HFF-Myc (cell line): Measurements from ENCODE around the gene EVI5L.
A peak's percentile ranks its signal among the peaks of the same experiment; 100 is the strongest.

Experiments
- DNase-seq: peaks from one replicate; pipeline ENCODE4 v3.0.0-alpha.2; 2011; ENCODE audit warnings: low read depth; ENCODE audit errors: extremely low read depth
- H3K4me3 ChIP-seq: replicated peaks from 2 replicates; pipeline ENCODE4 v1.5.1; 2011; ENCODE audit warnings: low read depth, mild to moderate bottlenecking, control low read depth, low read length
- CTCF ChIP-seq: IDR thresholded peaks from 2 replicates; pipeline ENCODE4 v1.5.1; 2012; ENCODE audit warnings: mild to moderate bottlenecking, low read depth, low read length, control low read depth; ENCODE audit errors: missing control alignments

EVI5L gene

GRCh38 chr19:7868671-7869452, 38.8 kb downstream of the EVI5L start:
- TF ChIP-seq CTCF = peak; percentile 41
- no peak for DNase-seq
- H3K4me3 ChIP-seq = peak overlapping the region; percentile 31

- peak overlapping the region; percentile 23 for H3K4me3 ChIP-seq
- DNase-seq = no peak
- TF ChIP-seq CTCF = no peak
Observed at GRCh38 chr19:7869453-7869909, 39.5 kb downstream of the EVI5L start.

- no peak for DNase-seq
- peak overlapping the region; percentile 23; the same call in 1 of the 2 replicates for H3K4me3 ChIP-seq
- no peak for TF ChIP-seq CTCF
Observed at GRCh38 chr19:7869910-7870511, 40.0 kb downstream of the EVI5L start.

- H3K4me3 ChIP-seq = no peak overlapping the region
- TF ChIP-seq CTCF = no peak
- DNase-seq = no peak
Observed at GRCh38 chr19:7870571-7871436, 40.8 kb downstream of the EVI5L start.

GRCh38 chr19:7871437-7872305, 41.7 kb downstream of the EVI5L start:
- no peak for TF ChIP-seq CTCF
- H3K4me3 ChIP-seq = 0 out of 2 replicates have a peak overlapping the region, but pooled peaks have one; percentile 15
- DNase-seq = peak; percentile 59
